Right cardiac atrium (tissue), 5 donors: ENCODE measurements around the gene UPP1. TPM values are rescaled to one million over a fixed set of nuclear protein-coding genes. Genes with fewer than 3 reads are reported as not detected.
"Not testable (repeated sequence)": the region's sequence is repeated elsewhere in the genome, so short reads cannot be mapped to it uniquely, and the experiment has no call there.

Experiments used
- ATAC-seq, 2 donors: fragments of 200-7000 bp; cut with Tn5 transposase; one replicate each; pipeline versions ENCODE4 v1.8.0 to v1.9.1; 2020; ENCODE audit warnings: moderate library complexity in 2 of 2, mild to moderate bottlenecking in 1 of 2
- DNase-seq, 3 donors: peaks; one replicate each; pipeline ENCODE4 v3.0.0-alpha.2; 2020
- H3K27ac ChIP-seq: one replicate; pipeline ENCODE4 v1.5.1; 2013; ENCODE audit warnings: mild to moderate bottlenecking, low read length, control low read depth, moderate library complexity
- H3K27me3 ChIP-seq: one replicate; pipeline ENCODE4 v1.6.1; 2013; ENCODE audit not compliant: control insufficient read depth, insufficient read depth
- H3K4me1 ChIP-seq: one replicate; pipeline ENCODE4 v1.6.1; 2013; ENCODE audit warnings: low read length; ENCODE audit not compliant: control insufficient read depth, insufficient read depth
- H3K4me3 ChIP-seq: one replicate; pipeline ENCODE4 v1.5.1; 2013; ENCODE audit warnings: low read length, control low read depth
- H3K9me3 ChIP-seq: one replicate; pipeline ENCODE4 v1.6.1; 2013; ENCODE audit warnings: low read length; ENCODE audit not compliant: control insufficient read depth
- WGBS: extraction: QIAGEN DNeasy Blood & Tissue Kit; methylation state at CpG from one replicate; pipeline ENCODE4 v1.1.7; 2013; 5-methylcytosine and 5-hydroxymethylcytosine counted together
- intact Hi-C, 4 donors: fragments of 100-400 bp; cut with DNase I; formaldehyde crosslinking; loops; one replicate each; pipeline versions ENCODE4 v1.11.0 to v1.14.0; 2022 to 2023
- polyA plus RNA-seq: library from polyadenylated mRNA; stranded (reverse); fragments of 200-250 nt; gene quantifications from one replicate; pipeline ENCODE4 v1.2.3, GENCODE V29; 2013
- total RNA-seq, 4 donors: library from RNA; stranded (reverse); fragmentation: NEBNext Ultra II Directional; extraction: Animal tissue kit (Norgen Biotek cat#: 25700); gene quantifications; one replicate each; pipeline ENCODE4 v1.2.1, GENCODE V29; 2021
- donor health status: healthy with polysubstance abuse.
- donor health status: DM: no; HTN: yes; CAD: no.
- donor health status: DM: no; HTN: no; CAD: no.
- donor health status: DM: no; HTN: yes; CAD: no; lungs with severe emphysema.
- donor health status: DM: yes; HTN: yes; CAD: no.

Gene UPP1
- total and polyA plus RNA-seq, 5 donors = 17.3 to 29.0 (median 21.7) TPM

GRCh38 chr7:48111596-48111995 lies 22.5 kb downstream of the UPP1 start:
- DNase-seq (no peak), ATAC-seq (no peak)
- whole genome bisulfite sequencing = 87% methylated on average over 8 of the region's 8 CpGs
- no peaks in the 10 kb centered on the region for H3K9me3 ChIP-seq
- H3K27ac ChIP-seq = no peak overlapping the region
- no peak overlapping the region for H3K4me3 ChIP-seq
- intact Hi-C loops = loop anchor here (2.0 to 10.0 kb wide), 3 partner anchors 77 to 119 kb away; partner anchors contain the start of gene C7orf57 (in 1 of the 4)
- H3K27me3 ChIP-seq = no peaks in the 10 kb centered on the region
- H3K4me1 ChIP-seq = no peaks in the 10 kb centered on the region

GRCh38 chr7:48112401-48113165 lies 23.5 kb downstream of the UPP1 start:
- WGBS = 88% methylated on average over 7 of the region's 7 CpGs
- DNase-seq (no peak), ATAC-seq (no peak)
- Histone ChIP-seq H3K4me1 (no peaks in the 10 kb centered on the region), H3K27me3 (no peaks in the 10 kb centered on the region), H3K9me3 (no peaks in the 10 kb centered on the region), H3K4me3 (no peak overlapping the region), H3K27ac (no peak overlapping the region)
- intact Hi-C loops = loop anchor here in 3 of 4 donors (2.0 to 10.0 kb wide), 3 partner anchors 78 to 120 kb away; partner anchors contain the start of gene C7orf57 (in 1 of the 3)

- no peak overlapping the region for H3K4me3 ChIP-seq
- no peak overlapping the region for H3K27ac ChIP-seq
- no peaks in the 10 kb centered on the region for H3K9me3 ChIP-seq
- DNase-seq (no peak), ATAC-seq (no peak)
- intact Hi-C loops = loop anchor here in 3 of 4 donors (2.0 to 10.0 kb wide), 3 partner anchors 78 to 121 kb away; partner anchors contain the start of gene C7orf57 (in 1 of the 3)
- 92% methylated on average over 6 of the region's 6 CpGs for WGBS
- H3K27me3 ChIP-seq = no peaks in the 10 kb centered on the region
- H3K4me1 ChIP-seq = no peaks in the 10 kb centered on the region
Measured at GRCh38 chr7:48113275-48113674, 24.2 kb downstream of the UPP1 start.

GRCh38 chr7:48114115-48114514 lies 25.1 kb downstream of the UPP1 start:
- no peak overlapping the region for H3K4me3 ChIP-seq
- DNase-seq (no peak), ATAC-seq (no peak)
- WGBS = 71% methylated on average over 9 of the region's 9 CpGs
- H3K27ac ChIP-seq = no peak overlapping the region
- H3K4me1 ChIP-seq = no peaks in the 10 kb centered on the region
- intact Hi-C loops = loop anchor here in 3 of 4 donors (5.0 to 10.0 kb wide), 2 partner anchors 79 to 122 kb away; partner anchors contain the start of gene C7orf57 (in 1 of the 3)
- H3K9me3 ChIP-seq = no peaks in the 10 kb centered on the region
- no peaks in the 10 kb centered on the region for H3K27me3 ChIP-seq

- intact Hi-C loops = loop anchor here in 3 of 4 donors (5.0 to 10.0 kb wide), 2 partner anchors 80 to 122 kb away; partner anchors contain the start of gene C7orf57 (in 1 of the 3)
- DNase-seq (no peak), ATAC-seq (peak in 1 of 2 donors; percentile 20)
- Histone ChIP-seq H3K9me3 (no peaks in the 10 kb centered on the region), H3K4me1 (no peaks in the 10 kb centered on the region), H3K27ac (no peak overlapping the region), H3K27me3 (no peaks in the 10 kb centered on the region), H3K4me3 (no peak overlapping the region)
- WGBS = 92% methylated on average over 7 of the region's 7 CpGs
Measured at GRCh38 chr7:48114589-48114988, 25.5 kb downstream of the UPP1 start.

- no peaks in the 10 kb centered on the region for H3K27me3 ChIP-seq
- DNase-seq (no peak), ATAC-seq (no peak)
- intact Hi-C loops = loop anchor here in 1 of 4 donors (10.0 kb wide), 1 partner anchor 81 kb away; the partner anchor contains the start of gene C7orf57
- 95% methylated on average over 5 of the region's 5 CpGs for WGBS
- no peak overlapping the region for H3K27ac ChIP-seq
- no peaks in the 10 kb centered on the region for H3K4me1 ChIP-seq
- H3K9me3 ChIP-seq = no peaks in the 10 kb centered on the region
- no peak overlapping the region for H3K4me3 ChIP-seq
Measured at GRCh38 chr7:48116043-48116442, 27.0 kb downstream of the UPP1 start.

GRCh38 chr7:48118041-48118440 lies 29.0 kb downstream of the UPP1 start:
- Histone ChIP-seq H3K4me1 (no peaks in the 10 kb centered on the region), H3K27ac (no peak overlapping the region), H3K27me3 (no peaks in the 10 kb centered on the region), H3K4me3 (no peak overlapping the region), H3K9me3 (no peaks in the 10 kb centered on the region)
- ATAC-seq (no peak), DNase-seq (no peak)
- intact Hi-C loops = loop anchor here in 1 of 4 donors (10.0 kb wide), 1 partner anchor 83 kb away; the partner anchor contains the start of gene C7orf57
- WGBS = 53% methylated on average over 10 of the region's 10 CpGs

- H3K27me3 ChIP-seq, intact Hi-C loops, H3K4me1 ChIP-seq, H3K27ac ChIP-seq, DNase-seq, H3K4me3 ChIP-seq, ATAC-seq, H3K9me3 ChIP-seq: not testable (repeated sequence)
- 91% methylated on average over 6 of the region's 6 CpGs for WGBS
Measured at GRCh38 chr7:48120536-48120935, 31.5 kb downstream of the UPP1 start.

- Histone ChIP-seq H3K27ac (no peak overlapping the region), H3K9me3 (no peaks in the 10 kb centered on the region), H3K27me3 (no peaks in the 10 kb centered on the region), H3K4me3 (no peak overlapping the region), H3K4me1 (no peaks in the 10 kb centered on the region)
- 88% methylated on average over 2 of the region's 2 CpGs for WGBS
- ATAC-seq (no peak), DNase-seq (no peak)
- intact Hi-C loops = no loop called here
Measured at GRCh38 chr7:48126037-48126436, 37.0 kb downstream of the UPP1 start.

- Histone ChIP-seq H3K27me3 (no peaks in the 10 kb centered on the region), H3K9me3 (no peaks in the 10 kb centered on the region), H3K4me3 (no peak overlapping the region), H3K27ac (no peak overlapping the region), H3K4me1 (no peaks in the 10 kb centered on the region)
- intact Hi-C loops = no loop called here
- ATAC-seq (no peak), DNase-seq (no peak)
Measured at GRCh38 chr7:48130658-48131108, 41.6 kb downstream of the UPP1 start.

GRCh38 chr7:48132792-48133191 lies 43.7 kb downstream of the UPP1 start:
- H3K4me1 ChIP-seq = no peaks in the 10 kb centered on the region
- intact Hi-C loops = no loop called here
- ATAC-seq = no peak
- H3K9me3 ChIP-seq = no peaks in the 10 kb centered on the region
- no peak overlapping the region for H3K27ac ChIP-seq
- no peak for DNase-seq
- no peak overlapping the region for H3K4me3 ChIP-seq
- H3K27me3 ChIP-seq = no peaks in the 10 kb centered on the region
